HG02943 (cell line): ENCODE data around the gene MTFR1L.

Source experiments
- ATAC-seq: cut with Tn5 transposase; IDR thresholded peaks from one replicate; pipeline ENCODE4 v1.9.1; 2021; ENCODE audit warnings: mild to moderate bottlenecking, low read depth, moderate library complexity; ENCODE audit not compliant: unreplicated experiment

The MTFR1L gene

DNA sequence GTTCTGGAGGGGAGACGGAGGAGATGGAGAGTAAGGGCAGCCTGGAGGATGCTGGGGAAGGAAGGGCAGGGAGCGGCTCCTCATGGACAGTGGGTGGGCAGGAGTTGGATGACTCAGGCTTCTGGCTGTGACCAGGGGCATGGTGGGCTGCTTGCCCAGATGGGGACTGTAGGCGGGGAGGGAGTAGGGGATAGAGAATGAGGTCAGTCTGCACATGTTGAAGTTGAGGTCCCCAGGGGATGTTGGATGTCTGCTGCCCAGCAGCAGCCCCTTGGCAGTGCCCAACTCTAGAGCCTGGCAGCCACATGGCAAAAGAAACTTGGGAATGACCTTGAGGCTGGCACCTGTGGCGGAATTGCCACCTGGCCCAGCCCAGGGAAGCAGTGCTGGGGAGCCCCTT lies 13.3 kb upstream of the MTFR1L start:
- no peak for ATAC-seq

DNA sequence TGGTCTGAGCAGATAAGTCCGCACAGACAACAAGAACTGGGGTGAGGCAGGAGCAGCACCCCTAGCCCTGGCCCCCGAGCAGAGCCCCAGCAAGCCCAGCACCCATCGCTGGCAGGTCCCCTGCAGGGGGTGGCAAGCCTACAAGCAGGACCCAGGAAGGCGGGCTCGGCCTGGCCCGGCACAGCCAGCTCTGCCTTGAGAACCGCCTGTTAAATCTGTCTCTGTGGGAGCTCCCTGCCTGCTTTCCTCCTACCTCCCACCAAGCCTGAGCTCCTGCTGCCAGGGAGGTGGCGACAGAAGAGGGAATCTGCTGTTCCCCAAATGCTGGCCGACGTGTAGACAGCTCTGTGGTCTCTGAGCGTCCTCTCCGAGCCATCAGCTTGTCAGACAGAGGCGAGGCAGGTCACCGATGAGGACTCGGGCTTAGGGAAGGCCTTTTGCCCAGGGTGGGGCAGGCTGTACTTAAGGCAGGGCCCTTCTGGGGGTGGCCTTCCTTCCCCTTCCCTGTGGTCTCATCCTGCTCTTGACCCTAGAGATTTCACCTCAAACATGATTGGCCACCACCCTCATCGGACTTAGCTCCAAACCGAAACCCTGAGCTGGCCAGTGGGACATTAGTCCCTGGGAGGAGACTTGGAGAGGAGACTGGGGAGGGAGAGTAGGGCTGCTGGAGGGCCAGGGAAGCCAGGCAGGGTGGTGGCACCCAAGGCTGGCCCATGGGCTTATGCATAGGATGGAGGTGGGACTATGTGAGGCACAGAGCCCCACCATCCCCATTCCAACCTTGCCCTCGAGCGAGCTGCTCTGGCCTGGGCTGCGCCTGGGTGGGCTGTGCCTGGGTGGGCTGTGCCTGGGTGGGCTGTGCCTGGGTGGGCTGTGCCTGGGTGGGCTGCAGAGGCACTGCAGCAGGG lies 12.0 kb upstream of the MTFR1L start:
- ATAC-seq, result no peak

DNA sequence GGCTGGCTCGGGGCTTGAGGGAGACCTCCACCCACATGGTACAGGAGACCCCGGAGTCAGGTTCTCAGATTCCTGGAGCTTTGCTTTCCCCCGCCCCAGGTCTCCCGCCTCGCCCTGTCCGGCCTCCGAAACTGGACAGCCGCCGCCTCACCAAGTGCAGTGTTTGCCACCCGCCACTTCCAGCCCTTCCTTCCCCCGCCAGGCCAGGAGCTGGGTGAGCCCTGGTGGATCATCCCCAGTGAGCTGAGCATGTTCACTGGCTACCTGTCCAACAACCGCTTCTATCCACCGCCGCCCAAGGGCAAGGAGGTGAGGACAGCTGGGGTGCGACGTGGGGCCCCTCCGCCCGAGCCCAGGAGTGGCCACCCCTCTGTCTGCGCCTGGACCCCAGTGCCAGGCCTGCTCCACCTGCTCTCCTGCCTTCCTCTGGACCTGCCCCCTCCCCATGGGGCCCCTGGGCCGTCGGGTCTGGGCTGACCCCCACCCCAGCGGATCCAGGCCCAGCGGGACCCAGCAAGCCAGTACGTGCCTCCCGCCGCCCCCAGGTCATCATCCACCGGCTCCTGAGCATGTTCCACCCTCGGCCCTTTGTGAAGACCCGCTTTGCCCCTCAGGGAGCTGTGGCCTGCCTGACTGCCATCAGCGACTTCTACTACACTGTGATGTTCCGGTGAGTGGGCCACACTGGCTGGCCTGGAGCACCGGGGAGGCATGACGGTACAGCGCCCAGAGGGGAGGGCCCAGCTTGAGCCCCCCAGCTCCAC lies 11.1 kb upstream of the MTFR1L start:
- ATAC-seq, result no peak

DNA sequence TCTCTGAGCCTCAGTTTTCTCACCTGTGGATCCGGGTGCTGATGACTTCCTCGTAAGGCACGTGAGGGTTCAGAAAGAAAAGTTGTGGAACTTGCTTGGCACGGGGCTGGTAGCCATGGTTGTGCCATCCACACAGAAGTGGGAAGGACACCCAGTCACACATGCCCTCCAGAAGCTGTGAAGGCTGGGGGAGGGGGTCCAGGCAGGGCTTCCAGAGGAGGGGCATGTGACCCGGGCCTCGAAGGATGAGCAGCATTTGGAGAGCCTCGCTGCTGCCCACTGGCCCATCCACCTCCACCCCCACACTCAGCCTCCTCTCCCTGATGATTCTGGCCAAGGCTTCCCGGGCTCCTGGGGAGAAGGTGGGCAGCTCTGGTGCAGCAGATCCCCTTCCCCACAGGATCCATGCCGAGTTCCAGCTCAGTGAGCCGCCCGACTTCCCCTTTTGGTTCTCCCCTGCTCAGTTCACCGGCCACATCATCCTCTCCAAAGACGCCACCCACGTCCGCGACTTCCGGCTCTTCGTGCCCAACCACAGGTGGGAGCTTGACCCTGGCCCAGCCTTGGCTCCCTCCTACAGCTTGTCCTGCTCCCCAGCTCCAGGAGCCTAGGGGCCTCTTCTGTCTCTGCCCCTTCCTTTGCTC lies 10.3 kb upstream of the MTFR1L start:
- ATAC-seq, result no peak

DNA sequence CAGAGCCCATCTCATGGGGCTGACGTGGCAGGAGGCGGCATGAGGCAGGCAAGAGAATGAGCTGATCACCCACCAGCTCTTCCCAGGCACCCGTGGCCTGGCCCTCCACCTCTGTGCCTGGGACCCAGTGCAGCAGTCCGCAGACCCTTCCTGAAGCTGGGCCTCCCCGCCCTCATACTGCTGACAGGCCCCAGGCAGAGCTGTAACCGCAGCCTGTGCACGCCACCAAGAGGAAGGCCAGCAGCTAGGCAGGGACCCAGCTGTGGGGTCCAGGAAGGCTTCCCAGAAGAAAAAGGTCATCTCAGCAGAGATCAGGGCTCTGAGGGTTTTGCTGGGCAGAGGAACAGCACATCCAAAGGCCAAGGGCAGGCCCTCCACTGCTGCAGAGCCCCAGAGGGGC lies 9.8 kb upstream of the MTFR1L start:
- ATAC-seq, result no peak

DNA sequence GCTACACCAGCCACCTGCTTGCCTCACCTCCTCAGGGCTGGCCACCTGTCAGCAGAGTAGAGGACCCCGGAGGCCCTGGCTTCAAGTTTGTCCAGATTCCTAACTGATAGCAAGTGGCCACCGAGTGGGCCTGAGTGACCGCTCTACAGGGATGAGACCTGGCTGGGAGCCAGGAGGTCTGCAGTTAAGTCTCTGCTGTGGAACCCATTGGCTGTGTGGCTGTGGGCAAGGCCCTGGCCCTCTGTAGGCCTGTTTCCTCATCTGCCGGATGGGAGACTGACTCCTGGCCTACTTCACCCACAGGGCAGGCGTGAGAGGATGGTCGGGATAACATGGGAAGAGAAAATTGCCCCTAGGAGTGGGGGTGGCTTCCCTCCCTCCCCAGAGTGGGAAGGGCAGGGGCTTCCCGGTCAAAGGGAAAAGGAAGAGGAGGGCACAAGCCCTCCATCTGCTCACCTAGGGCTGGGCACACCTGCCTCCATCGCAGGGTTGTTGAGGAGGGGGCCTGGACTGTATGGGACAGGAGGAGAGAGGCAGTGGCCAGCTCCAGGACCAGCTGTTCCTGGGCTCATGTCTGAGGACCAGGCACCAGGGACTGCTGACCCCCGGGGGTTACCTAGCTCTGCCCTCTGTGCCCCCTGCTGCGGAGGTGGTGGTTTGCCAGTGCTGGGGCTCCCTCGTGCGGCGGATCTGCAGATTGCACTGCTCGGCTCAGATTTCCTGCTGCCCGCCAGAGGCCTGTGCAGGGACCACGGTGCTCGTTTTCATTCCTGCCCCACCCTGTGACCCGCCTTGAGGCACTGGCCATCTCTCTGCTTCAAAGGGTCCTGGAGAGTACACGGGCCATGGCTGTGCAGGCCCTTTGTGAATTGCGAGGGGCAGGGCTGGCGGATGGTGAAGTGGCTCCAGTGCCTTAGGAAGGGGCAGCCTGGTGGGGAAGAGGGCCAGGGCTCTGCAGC lies 9.1 kb upstream of the MTFR1L start:
- no peak for ATAC-seq

DNA sequence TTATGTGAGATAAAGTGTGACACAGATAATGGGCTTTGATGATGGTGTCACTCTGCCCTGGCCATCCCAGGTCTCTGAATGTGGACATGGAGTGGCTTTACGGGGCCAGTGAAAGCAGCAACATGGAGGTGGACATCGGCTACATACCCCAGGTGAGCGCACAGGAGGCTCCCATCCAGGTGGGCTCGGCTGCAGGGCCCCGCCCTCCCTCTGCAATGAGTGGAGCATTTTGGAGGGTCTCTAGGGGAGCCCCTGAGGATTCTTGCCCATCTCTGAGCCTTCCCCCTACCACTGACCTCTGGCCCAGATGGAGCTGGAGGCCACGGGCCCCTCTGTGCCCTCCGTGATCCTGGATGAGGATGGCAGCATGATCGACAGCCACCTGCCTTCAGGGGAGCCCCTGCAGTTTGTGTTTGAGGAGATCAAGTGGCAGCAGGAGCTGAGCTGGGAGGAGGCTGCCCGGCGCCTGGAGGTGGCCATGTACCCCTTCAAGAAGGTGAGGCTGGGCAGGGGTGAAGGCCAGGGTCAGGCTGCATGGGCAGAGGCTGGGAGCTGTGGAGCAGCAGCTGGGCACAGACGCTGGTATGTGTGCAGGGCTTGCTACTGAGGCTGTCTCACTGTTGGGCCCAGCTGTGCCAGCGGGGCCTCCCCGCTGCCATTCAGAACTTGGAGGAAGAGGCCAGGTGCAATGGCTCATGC lies 8.2 kb upstream of the MTFR1L start:
- no peak for ATAC-seq

DNA sequence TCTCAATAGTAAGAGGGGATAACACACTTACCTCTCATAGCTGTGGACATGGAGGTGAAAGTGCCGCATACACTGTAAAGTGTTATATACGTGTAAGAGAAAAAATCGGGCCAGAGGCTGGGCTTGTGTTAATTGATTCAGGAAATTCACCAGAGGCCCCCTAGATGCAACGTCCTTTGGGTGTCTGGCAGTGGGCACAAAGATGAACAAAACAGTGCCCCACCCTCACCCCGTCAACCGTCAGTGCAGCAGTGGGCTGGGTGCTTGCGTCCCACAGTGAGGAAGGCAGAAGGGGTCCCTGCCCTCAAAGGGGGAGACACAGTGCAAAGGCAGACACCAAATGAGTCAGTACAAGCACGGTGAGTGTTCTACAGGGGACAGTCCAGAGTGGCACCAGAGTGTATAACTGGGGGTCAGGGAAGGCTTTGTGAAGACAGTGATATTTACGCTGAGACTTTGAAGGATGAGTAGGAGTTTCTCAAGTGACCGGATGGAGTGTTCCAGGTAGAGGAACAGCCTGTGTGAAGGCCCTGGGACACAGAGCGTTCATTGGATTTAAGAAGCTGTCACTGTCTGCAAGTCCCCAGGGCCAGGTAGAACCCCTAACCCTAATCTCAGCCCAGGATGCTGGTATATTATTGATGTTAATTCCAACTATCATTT lies 6.6 kb upstream of the MTFR1L start:
- no peak for ATAC-seq

DNA sequence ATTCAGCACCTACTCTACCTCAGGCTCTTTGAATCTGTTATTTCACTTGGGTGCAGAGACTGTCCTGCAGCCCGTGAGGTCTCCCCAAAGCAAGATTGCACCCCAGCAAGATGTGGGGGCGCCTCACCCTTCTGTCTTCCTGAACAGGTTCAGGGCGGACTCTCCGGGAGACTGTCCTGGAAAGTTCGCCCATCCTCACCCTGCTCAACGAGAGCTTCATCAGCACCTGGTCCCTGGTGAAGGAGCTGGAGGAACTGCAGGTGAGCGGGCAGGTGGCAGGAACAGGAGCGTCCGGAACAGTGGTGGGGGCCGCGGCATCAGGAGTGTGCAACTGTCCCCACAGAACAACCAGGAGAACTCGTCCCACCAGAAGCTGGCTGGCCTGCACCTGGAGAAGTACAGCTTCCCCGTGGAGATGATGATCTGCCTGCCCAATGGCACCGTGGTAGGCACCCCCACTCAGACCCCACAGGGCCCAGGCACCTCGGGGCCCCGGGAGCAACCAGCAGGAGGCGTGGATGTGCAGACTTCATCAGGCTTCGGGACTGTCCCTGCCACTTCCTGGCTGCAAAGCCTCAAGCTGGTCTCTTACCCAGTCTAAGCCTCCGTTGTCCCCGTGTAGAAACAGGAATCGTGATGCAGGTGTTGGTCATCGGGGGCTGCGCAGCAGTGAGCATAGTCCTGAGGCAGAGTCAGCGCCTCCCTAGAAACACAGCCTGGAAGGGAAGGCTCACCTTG lies 5.9 kb upstream of the MTFR1L start:
- ATAC-seq, result no peak

DNA sequence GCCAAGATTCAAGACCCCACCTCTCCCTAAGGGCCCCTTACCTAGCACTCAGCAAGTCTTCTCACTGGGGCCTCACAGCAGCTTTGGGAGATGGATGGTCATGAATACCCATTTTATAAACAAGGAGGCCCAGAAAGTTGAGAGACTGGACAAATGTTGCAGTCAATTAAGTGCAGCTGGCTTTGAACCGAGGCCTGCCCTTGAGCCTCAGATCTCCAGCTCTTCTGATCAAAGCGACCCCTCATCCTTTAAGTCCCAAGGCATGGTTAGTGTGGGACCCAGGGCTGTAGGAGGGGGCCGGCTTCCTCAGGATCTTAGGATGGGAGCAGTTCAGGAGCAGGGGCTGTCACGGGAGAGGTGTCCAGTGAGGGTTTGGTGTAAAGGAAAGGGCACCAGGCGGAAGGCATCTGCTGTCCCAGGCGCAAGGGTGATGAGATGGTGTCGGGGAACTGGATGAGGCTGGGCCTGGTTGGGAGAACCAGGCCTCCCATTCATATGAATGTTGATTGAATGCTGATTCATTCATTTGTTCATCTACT lies 5.1 kb upstream of the MTFR1L start:
- ATAC-seq, result no peak

DNA sequence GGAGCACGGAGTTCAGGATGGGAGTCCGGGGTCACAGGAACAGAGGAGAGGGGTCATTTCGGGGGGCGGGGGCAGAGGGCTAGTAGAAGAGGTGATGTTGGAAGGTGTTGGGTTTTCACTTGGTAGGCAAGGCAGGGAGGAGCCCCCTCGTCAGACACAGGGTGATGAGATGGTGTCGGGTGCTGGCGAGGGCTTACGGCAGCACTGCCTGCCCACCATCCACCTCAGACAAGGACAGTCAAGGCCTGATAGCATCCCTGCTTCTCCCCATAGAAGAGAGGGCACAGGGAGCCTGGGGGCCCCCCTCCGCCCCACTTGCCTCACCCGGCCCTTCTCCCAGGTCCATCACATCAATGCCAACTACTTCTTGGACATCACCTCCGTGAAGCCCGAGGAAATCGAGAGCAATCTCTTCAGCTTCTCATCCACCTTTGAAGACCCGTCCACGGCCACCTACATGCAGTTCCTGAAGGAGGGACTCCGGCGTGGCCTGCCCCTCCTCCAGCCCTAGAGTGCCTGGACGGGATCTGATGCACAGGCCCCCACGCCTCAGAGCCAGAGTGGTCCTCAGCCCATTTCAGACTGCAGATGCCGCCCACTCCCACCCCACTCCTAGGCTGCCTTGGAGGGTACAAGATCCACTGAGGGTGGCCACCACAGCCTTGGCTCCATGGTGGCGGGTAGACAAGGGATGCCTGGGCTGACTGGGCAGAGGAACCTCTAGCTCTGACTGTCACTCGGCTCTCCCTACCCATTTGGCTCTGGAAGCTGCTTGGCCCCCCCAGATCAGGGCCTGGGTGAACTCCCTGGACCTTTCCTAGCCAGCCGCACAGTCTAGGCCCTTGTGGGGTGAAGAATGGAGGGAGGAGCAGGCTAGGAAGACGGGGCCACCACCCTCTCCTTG lies 4.3 kb upstream of the MTFR1L start:
- no peak for ATAC-seq

DNA sequence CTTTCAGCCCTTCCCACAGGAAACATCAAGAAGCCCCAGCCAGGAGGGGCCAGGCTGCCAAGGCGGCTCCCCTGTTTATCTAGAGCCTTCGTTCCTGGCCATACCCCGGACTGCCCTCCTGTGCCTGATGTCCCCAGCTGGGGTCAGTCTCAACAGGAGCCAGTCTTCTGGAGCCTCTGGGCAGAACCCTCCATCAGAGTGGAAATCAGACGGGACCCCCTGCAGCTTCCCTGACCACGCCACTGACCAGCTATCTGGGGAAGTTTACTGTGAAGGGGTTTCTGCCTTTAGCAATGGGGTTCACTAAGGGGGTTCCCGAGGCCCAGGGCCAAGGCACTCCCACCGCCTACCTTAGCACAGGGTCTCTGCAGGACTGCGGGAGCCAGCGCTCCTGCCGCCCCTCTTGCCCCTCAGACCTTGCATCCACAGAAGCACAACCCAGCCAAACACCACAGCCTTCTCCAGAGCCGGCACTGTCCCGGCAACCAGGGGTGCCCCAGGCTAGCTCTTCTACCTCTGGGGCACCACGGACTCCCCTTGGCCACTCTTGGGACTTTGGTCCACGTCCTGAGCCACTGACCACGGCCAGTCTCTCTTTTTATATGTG lies 3.5 kb upstream of the MTFR1L start:
- ATAC-seq, result no peak

DNA sequence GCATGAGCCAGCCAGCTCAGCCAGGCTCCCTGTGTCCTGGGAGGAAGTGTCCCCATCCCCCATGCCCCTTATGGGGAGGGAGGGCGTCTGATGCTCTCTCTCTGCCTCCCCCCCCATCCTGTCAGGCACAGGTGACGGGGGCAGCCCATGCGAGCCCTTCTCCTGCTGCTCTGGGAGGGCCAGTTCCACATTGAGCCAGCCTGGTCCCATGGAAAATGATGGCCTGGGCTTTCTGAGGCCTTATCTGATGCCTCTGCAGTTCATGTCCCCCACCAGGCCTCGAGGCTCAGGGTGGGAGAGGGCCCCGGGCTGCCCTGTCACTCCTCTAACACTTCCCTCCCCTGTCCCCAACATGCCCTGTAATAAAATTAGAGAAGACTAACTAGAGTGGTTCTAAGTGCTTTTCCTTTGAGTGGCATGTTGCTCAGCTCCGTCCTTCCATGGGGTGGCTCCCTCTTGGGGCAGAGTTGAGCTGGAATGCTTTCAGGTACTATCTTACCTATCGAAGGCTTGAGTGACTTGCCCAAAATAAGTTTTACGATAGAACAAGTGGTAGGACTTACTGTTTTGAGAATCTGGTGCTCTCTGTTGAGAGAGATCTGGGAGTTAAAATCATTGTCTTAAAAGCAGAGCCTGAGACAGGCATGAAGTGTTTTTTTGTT lies 1.8 kb upstream of the MTFR1L start:
- no peak for ATAC-seq

DNA sequence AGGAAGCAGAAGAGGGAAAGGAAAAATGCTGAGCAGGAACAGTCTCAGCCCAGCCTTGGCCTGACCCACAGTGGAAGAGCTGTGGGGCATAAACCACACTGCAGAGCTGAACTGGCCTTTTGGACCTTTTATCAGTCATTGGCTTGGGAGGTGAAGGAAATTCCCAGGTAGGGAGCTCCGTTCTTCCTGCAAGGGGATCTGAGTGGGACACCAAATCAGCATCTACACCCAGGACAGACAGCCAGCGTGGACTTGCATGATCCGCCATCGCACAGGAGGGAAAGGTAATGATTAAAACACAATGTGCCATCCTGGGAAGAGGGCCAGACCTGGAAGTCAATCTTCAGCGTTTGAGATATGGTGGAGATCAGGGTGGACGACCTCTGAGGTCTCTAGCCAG lies 1.2 kb upstream of the MTFR1L start:
- ATAC-seq, result no peak

DNA sequence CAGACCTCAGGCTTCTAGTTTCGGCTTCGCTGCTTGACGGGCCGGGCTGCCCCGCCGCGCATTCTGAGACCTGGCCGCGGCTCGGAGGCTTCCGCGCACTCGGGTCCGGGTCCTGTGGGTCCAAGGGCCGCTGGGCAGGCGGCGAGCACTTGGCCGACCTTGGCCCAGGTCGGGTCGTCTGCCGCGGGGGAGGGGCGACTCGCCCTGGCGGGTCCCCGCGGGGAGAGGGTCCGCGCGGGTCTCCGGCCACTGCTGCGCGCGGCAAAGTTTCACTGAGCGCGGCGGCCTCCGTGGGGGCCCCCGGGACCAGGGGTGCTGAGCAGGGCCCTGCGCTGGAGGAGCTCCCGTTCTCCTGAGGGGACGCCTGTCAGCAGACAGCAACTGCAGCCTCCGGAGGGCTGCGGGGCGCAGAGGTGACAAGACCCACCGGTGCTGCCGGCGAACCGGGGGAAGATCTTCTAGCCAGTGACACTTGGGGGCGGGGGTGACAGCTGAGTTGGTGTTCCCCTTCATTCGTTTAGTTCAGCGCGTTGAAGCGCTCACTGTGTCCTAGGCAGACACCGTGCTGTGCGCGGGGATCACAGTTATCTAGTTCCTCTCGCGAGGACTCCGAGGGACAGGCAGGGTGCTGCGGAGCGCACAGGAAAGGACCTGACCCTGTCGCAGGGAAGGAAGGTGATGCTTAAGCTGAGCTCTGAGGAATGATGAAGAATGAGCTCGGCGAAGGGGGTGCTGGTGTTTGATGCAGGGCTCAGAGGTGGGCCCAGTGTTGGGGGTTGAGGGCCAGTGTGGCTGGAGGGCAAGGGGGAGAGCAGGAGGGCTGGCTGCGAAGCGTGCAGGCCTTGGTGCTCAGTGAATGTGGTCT lies 725 bp downstream of the MTFR1L start:
- peak; percentile 32 for ATAC-seq
